Measurements from ENCODE around the gene CDX1.

- TF ChIP-seq, protein P1, sequence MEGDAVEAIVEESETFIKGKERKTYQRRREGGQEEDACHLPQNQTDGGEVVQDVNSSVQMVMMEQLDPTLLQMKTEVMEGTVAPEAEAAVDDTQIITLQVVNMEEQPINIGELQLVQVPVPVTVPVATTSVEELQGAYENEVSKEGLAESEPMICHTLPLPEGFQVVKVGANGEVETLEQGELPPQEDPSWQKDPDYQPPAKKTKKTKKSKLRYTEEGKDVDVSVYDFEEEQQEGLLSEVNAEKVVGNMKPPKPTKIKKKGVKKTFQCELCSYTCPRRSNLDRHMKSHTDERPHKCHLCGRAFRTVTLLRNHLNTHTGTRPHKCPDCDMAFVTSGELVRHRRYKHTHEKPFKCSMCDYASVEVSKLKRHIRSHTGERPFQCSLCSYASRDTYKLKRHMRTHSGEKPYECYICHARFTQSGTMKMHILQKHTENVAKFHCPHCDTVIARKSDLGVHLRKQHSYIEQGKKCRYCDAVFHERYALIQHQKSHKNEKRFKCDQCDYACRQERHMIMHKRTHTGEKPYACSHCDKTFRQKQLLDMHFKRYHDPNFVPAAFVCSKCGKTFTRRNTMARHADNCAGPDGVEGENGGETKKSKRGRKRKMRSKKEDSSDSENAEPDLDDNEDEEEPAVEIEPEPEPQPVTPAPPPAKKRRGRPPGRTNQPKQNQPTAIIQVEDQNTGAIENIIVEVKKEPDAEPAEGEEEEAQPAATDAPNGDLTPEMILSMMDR (IDR thresholded peaks at IDR 0.05; ENCODE audit: insufficient read depth, low read length), result no peak
- TF ChIP-seq POLR2AphosphoS5 (IDR thresholded peaks at IDR 0.05; ENCODE audit: low read depth), result no peak
- TF ChIP-seq REST (IDR thresholded peaks at IDR 0.05; ENCODE audit: insufficient replicate concordance, low read depth), result no peak
- TF ChIP-seq GABPA (IDR thresholded peaks at IDR 0.05; ENCODE audit: low read depth), result no peak
- TF ChIP-seq SPI1 (IDR thresholded peaks at IDR 0.05; ENCODE audit: borderline replicate concordance, low read depth), result no peak
Observed at GRCh38 chr5:150120062-150120441, 46.5 kb upstream of the CDX1 start.

Data from HL-60 (cell line).